ENCODE results near the gene SPAG7.

The SPAG7 gene

DNA sequence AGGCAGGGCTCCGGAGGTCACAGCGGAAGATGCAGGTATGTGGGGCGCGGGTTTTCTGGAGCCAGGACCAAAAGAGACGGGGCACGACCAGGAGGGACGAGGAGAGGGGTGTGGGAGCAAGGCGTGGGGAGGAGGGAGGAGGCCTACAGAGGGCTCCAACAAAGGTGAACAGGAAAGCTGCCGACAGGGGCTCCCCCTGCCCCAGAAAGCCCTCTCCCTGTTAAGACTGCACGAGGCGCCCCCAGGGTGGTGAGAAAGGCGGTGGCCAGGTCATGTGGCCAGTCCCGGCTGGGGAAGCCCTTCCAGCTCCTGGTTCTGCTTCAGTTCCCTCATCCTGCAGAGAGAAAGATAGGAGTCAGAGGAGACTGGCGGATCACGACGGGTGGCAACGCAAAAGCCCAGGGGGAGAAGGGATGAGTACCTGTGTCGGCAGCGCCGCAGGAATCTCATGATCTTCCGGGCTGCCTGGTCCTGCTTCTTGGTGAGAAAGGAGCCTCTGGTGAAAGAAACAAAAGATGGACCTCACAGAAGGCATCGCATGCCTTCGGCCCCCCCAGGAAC is 949 bp upstream of the SPAG7 start:
- no peak for DNase-seq (ENCODE audit: low spot score)
- TF ChIP-seq, protein P1, sequence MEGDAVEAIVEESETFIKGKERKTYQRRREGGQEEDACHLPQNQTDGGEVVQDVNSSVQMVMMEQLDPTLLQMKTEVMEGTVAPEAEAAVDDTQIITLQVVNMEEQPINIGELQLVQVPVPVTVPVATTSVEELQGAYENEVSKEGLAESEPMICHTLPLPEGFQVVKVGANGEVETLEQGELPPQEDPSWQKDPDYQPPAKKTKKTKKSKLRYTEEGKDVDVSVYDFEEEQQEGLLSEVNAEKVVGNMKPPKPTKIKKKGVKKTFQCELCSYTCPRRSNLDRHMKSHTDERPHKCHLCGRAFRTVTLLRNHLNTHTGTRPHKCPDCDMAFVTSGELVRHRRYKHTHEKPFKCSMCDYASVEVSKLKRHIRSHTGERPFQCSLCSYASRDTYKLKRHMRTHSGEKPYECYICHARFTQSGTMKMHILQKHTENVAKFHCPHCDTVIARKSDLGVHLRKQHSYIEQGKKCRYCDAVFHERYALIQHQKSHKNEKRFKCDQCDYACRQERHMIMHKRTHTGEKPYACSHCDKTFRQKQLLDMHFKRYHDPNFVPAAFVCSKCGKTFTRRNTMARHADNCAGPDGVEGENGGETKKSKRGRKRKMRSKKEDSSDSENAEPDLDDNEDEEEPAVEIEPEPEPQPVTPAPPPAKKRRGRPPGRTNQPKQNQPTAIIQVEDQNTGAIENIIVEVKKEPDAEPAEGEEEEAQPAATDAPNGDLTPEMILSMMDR (IDR thresholded peaks at IDR 0.05; ENCODE audit: extremely low read depth, missing control alignments) = no peak

DNA sequence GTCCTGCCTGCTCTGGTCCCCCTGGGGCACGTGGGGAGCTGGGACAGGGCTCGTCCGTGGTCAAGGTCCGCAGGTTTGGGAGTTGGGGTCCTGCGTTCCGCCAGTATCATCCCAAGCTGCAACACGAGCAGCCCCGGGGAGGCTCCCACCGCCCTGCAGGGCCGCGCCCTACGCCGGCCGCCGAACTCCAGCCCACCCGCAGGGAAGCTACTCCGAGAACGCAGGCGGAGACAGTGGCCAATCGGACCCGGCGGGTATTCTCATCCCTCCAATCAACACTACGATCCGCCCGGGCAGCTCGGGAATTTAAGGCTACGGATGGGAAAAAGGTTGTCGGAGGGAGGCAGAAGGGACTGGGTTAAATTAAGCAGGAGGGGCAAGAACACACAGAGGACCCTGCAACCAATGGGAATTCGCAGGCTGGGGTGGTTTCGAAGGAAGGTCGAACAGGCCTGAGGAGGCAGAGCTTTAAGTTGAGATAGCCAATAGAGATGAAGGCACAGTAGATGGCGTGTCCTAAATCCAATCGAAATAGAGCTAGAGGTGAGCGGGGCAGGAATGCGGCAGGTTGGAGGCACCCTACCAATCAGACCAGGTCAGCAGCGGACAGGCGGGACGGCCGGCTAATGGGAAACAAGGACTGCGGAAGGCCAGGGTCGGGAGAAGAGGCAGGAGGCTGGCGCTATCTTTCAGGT is 626 bp downstream of the SPAG7 start:
- DNase-seq (ENCODE audit: low spot score) = peak; percentile 97
- TF ChIP-seq, protein P1 (IDR thresholded peaks at IDR 0.05; ENCODE audit: extremely low read depth, missing control alignments) = no peak

DNA sequence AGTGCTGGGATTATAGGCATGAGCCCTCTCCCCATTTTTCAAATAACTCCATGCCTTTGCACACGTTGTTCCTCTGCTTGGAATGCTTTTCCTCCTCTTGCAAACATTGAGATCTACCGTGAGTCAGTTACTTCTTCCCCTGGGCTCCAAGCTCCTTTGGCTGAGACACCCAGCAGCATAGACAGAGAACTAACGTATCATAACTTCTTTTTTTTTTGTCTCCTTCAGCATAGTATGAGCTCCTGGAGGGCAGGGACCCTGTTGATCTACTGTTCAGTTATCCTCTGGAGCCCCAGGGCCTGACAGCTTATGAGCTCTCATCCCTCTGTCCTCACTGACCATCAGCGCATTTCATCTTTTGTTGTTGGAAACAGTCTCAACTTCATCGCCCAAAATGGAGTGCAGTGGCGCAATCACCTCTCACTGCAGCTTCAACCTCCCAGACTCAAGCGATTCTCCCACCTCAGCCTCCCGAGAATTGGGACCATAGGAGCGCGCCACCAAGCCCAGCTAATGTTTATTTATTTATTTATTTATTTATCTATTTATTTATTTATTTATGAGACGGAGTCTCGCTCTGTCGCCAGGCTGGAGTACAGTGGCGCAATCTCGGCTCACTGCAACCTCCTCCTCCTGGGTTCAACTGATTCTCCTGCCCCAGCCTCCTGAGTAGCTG is 2.2 kb downstream of the SPAG7 start:
- DNase-seq (ENCODE audit: low spot score) = no peak
- TF ChIP-seq, protein P1 (IDR thresholded peaks at IDR 0.05; ENCODE audit: extremely low read depth, missing control alignments) = no peak

DNA sequence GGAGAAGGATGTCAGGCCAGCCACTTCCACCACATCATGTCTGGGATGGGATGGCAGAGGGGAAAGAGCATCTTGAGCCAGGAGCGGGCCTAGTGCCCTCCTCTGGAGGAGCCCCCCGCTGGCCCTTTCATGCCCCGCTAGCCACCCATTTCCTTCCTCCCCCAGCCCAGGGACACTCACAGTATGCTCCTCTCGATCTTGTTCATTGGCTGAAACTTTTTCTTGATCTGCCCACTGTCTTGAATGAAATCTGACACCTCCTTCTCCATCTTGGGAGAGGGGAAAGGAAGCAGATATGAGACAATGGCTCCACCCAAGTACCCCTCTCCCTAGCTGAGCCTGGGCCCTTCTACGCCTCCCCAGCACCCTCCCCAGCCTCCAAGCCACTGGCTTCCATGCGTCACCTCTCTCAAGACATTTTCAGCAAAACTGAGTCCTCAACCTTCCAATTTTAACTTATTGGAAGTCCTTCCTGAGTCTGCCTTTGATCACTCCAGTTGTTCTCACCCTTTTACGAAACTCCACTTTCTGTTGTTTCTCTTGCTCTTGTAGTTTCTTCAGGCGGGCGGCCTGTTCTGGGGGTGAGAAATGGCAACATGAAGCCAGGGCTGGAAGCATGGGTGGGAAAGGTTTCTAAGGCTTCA is 7.2 kb downstream of the SPAG7 start:
- DNase-seq (ENCODE audit: low spot score) = no peak
- TF ChIP-seq, protein P1 (IDR thresholded peaks at IDR 0.05; ENCODE audit: extremely low read depth, missing control alignments) = no peak

DNA sequence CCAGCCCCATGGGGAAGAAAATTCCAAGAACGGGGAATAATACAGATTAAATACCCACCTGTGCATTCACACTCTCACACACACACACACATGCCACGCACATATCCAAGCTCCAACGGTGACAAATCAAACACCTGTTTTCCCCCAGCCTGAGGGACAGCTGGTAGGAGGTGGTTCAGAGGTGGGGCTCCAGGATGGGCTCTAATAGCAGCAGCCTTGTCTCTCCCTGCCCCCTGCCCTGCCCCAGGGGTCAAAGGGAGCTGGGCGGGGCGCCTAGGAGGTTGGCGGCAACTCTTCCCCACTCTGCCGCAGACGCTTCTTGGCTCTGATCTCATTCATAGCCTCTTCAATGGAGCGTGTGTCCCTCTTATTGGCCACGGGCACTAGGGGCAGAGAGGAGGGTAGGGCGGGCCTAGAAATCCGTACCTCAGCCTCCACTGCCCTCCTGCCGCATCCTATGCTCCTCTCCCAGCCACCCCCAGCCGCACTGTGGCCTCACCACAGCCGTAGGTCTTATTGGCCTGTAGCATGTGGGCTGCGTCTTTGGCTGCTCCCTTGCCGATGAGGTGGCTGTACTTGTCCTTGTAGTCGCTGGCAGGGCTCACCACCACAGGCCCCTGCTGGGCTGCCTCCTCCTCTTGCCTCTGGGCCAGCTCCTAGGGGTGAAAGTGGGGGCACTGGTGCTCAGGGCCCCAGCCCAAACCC is 8.2 kb downstream of the SPAG7 start:
- TF ChIP-seq, protein P1 (IDR thresholded peaks at IDR 0.05; ENCODE audit: extremely low read depth, missing control alignments) = no peak
- DNase-seq (ENCODE audit: low spot score) = no peak

DNA sequence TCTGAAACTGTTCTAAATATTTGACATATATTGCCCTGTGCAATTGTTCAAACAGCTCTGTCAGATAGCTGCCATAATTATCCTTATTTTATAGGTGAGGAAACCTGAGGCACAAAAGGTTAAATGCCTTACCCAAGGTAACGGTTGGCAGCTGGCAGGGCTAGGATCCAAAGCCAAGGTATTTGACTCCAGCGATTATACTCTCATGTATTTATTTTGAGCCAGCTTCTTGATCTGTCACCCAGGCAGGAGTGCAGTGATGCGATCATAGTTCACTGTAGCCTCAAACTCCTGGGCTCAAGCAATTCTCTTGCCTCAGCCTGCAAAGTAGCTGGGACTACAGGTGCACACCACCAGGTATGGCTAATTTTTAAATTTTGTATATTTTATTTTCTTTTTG is 9.5 kb downstream of the SPAG7 start:
- TF ChIP-seq, protein P1 (IDR thresholded peaks at IDR 0.05; ENCODE audit: extremely low read depth, missing control alignments) = no peak
- no peak for DNase-seq (ENCODE audit: low spot score)

Measured in GM20000 (cell line).